HG02938 (cell line): ENCODE data around the gene CEP350.
A peak's percentile ranks its signal among the peaks of the same experiment; 100 is the strongest.

ENCODE experiments used
- ATAC-seq: cut with Tn5 transposase; IDR thresholded peaks from one replicate; pipeline ENCODE4 v1.9.1; 2021; ENCODE audit warnings: mild to moderate bottlenecking, moderate library complexity; ENCODE audit not compliant: unreplicated experiment

Gene CEP350

DNA sequence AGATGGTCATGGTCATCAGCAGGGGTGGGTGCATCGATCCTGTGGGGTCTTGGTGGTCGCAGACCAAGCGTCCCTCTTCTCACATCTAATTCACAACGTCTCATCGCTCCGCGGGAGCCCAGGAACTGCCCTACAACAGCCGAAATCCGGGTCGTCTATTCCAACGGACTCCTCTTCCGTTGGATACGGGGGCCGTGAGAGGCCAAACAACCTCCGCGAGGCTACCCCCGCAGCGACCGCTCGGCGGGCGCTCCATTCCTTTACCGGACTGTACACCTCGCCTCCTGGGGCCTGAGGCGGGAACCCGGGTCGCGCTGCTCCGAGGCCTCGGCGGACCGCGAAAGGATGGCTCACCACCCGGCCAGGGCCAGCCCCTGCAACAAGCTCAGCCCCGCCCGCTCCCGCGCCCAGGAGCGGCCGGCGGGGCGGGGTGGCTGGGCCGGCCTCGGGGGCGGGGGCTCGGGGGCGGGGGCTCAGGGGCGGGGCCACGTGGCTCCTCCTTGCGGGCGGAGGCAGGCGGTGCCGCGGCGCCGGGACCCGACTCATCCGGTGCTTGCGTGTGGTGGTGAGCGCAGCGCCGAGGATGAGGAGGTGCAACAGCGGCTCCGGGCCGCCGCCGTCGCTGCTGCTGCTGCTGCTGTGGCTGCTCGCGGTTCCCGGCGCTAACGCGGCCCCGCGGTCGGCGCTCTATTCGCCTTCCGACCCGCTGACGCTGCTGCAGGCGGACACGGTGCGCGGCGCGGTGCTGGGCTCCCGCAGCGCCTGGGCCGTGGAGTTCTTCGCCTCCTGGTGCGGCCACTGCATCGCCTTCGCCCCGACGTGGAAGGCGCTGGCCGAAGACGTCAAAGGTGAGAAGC is 199.9 kb downstream of the CEP350 start, which contains the start of gene QSOX1:
QSOX1 (plus strand) TSS at position 545 of the 857 bp plus-strand sequence; CDS start at position 584, 39 bp downstream.
- ATAC-seq: peak; percentile 77

DNA sequence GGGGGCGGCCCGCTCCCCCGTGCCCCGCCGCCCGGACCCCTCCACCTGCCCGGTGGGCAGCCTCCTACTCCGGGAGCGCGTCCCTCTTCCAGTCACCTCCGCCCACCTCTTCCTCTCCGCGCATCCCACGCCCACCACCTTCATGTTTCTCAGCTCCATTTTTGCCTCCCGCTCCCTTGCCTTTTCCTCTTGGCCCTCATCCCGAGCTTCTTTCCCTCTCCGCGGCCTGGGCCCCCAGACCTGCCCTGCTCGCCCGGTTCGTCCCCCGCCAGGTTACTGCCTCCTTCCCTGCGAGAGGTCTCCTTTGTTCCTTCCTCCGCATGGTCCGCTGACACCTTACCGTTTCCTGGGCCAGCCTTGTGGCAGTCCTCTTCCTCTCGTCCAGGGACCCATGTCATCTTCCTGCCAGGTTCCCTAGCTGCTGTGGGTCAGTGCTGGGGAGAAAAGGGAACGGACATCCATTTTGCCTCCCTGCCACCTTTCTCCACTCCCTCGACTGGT is 200.6 kb downstream of the CEP350 start:
- ATAC-seq: peak; percentile 7

DNA sequence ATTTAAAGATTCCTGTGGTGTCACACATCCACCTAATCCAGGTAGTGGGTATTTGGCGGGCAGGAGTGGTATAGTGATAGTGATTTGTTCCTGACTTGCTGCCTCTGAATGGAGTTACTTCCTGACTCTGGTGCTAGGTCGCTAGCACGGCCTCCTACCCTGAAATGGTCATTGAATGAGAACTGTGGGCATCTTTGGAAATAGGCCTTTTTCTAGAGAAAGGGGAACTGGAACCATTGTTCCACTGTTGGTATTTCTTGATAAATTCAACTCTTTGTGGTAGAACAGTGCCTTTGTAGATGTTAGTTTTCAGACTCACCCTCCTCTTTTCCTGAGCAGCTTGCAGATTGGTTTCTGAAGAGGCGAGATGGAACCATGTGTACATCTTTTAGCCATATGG is 201.6 kb downstream of the CEP350 start:
- no peak for ATAC-seq

DNA sequence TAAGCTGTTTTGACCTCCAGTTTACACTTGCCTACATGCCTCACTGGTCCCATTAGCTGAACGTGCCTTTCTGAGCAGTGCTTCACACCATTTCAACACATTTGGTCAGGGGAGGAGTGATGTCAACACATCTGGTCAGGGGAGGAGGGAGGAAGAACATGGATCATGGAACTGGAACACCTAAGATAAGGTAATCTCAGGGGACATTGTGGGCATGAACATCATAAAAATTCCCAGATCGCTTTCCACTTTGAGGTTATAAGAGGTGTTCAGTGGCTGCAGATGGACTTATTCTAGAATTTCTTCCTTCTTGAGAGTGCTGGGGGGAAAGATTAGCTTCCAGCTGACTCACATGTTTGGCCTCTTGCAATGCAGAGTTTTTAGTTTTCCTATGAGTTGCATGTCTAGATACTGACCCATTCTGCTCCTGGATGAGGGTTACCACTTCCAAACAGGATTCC is 202.1 kb downstream of the CEP350 start:
- no peak for ATAC-seq

DNA sequence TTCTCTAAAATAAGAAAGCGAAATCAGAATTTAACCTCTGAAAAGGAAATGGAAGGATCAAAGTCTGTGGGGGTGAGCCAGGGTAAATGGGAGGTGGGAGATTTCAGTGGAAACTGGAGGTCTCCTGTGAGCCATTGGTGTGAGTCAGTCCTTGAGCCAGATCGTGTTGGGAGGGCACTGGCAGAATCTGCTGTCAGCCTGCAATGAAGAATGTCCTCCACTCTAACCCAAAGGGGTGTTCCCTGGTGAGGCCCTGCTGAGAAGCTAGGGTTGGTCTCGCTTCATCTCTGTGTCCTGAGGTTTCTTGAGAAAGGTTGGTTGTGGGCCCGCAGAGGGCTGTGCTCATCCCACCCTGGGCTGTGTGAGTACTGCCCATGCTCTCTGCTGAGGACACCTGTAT is 202.5 kb downstream of the CEP350 start:
- no peak for ATAC-seq

DNA sequence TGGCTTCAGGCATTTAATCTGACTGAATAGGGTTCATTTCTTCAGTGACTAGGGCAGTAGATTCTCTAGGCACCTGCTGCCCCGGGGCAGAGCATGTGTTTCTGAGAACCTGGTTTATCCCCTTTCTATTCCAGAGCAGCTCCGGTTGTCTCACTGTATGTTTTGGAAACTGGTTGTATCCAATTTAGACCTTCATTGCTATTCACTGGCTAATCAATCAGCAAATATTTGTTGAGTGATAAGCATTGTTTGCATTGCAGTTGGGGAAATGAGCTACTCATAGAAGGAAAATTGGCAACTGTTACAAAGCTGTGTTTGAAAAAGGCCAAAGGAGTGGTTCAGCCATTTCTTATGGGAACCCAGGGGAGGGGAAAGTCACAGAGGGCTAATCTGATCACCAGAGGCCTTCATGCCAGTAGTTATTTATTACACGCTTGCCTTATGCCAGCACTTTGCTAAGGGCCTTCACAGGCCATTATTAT is 203.0 kb downstream of the CEP350 start:
- ATAC-seq: no peak

DNA sequence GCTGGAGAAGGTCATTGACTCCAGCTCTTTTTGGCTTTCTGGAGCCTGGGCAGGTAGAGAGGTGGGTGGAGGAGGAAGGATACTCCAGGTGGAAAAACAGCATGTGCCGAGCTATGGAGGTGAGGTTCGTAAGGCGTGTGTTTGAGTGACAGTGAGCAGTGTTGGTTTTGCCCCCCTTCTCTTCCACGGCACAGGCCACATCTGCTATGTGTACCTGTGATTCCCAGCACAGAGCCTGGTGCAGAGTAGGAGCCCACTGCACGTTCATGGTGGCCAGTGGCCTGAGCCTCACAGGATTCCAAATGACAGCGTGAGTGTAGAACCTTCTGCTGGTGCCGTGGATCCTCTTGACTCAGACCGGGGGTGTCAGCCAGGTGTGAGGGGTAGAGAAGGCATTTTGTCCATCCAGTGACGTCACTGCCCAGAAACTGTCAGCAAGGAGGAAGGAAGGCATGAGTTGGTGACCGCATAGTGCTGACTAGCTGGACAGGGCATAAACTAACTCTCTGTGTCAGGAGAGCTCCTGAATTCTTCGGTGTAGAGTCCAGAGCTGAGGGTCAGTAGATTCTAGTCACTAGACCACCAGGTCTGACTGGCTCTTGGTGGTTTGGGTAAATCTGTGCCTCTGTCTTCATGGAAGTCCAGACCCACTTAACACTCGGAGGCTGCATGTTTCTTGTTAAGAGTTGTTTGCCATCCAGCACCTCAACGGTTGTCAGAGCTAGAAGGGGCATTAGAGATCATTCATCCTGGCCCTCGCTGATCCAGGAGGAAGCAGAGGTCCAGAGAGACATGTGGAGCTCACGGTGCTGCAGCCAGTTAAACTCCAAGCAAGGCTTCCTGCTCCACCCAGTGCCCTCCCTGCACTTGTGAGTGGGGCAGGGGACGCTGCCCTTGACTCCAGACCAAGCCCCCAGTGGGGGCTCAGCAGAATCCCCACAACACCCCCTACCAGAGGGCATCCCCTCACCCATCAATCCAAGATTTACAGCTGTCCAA is 203.8 kb downstream of the CEP350 start:
- ATAC-seq: no peak

DNA sequence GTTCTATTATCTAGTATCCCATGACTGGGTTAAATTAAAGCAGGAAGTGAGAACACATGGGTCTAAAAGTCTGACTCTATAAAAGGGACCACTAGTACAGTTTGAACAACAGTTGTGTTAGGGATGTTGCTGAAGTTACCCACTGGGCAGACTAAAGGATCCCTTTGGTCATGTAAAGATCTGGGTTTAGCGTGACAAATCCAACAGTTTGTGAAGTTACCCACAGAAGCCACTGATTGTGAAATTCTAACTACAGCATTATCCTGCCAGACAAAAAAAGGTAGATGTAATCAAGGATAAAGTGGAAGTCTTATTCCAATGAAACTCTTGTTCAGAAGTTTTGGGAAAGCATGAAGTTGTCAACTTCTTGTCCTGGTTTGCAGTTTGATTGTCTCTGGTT is 205.7 kb downstream of the CEP350 start:
- ATAC-seq: no peak

DNA sequence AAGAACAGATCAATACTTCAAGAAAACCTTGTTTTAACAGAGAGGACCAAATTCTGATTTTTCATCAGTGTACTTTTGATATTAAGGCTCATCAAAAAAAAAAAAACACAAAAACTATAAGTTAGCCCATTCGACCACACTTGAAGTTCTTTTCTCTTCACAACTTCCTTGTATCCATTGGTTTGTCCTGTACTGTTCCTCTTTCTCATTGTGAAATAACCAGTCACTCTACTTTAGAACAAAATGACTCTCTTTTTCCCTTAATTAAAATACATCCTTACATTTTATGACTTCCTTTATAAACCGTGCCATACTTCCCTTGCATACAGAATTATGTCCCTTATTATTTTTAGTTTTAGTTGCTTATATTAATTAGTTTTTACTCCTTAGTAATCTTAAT is 208.4 kb downstream of the CEP350 start:
- no peak for ATAC-seq
